ENCODE data around the gene ADIPOR2.

GRCh38 chr12:1768615-1769014, 77.7 kb downstream of the ADIPOR2 start:
- TF ChIP-seq EP300 (IDR thresholded peaks at IDR 0.05; ENCODE audit: borderline replicate concordance) (no peak), RAD21 (IDR thresholded peaks at IDR 0.05; ENCODE audit: low read depth) (no peak), NFIC (IDR thresholded peaks at IDR 0.05) (no peak), TAF1 (IDR thresholded peaks at IDR 0.05; ENCODE audit: low read depth) (no peak), FOXM1 (IDR thresholded peaks at IDR 0.05; ENCODE audit: borderline replicate concordance, low read depth) (no peak), REST (IDR thresholded peaks at IDR 0.05; ENCODE audit: low read depth) (no peak), CEBPB (IDR thresholded peaks at IDR 0.05) (no peak), YY1 (IDR thresholded peaks at IDR 0.05; ENCODE audit: low read depth) (no peak), TEAD4 (IDR thresholded peaks at IDR 0.05) (no peak), CREB1 (IDR thresholded peaks at IDR 0.05; ENCODE audit: low read depth) (no peak), TCF12 (IDR thresholded peaks at IDR 0.05; ENCODE audit: low read depth) (no peak)
- TF ChIP-seq, protein P1, sequence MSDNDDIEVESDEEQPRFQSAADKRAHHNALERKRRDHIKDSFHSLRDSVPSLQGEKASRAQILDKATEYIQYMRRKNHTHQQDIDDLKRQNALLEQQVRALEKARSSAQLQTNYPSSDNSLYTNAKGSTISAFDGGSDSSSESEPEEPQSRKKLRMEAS (IDR thresholded peaks at IDR 0.05): no peak
- TF ChIP-seq, protein P2, sequence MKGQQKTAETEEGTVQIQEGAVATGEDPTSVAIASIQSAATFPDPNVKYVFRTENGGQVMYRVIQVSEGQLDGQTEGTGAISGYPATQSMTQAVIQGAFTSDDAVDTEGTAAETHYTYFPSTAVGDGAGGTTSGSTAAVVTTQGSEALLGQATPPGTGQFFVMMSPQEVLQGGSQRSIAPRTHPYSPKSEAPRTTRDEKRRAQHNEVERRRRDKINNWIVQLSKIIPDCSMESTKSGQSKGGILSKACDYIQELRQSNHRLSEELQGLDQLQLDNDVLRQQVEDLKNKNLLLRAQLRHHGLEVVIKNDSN (IDR thresholded peaks at IDR 0.05): no peak
